ENCODE results near the gene KCTD14. TPM values are rescaled to one million over a fixed set of nuclear protein-coding genes. Genes with fewer than 3 reads are reported as not detected.

Gene KCTD14
- total and polyA plus RNA-seq, 9 of the 15 experiments (the other 6 are each of a cell fraction or from before 2014, with no cell fraction given) = 0.04 to 0.30 (median 0.11) TPM; not detected in 2

GRCh38 chr11:78034623-78035022, 11.5 kb upstream of the KCTD14 start (continued):
- TF ChIP-seq, protein P1, sequence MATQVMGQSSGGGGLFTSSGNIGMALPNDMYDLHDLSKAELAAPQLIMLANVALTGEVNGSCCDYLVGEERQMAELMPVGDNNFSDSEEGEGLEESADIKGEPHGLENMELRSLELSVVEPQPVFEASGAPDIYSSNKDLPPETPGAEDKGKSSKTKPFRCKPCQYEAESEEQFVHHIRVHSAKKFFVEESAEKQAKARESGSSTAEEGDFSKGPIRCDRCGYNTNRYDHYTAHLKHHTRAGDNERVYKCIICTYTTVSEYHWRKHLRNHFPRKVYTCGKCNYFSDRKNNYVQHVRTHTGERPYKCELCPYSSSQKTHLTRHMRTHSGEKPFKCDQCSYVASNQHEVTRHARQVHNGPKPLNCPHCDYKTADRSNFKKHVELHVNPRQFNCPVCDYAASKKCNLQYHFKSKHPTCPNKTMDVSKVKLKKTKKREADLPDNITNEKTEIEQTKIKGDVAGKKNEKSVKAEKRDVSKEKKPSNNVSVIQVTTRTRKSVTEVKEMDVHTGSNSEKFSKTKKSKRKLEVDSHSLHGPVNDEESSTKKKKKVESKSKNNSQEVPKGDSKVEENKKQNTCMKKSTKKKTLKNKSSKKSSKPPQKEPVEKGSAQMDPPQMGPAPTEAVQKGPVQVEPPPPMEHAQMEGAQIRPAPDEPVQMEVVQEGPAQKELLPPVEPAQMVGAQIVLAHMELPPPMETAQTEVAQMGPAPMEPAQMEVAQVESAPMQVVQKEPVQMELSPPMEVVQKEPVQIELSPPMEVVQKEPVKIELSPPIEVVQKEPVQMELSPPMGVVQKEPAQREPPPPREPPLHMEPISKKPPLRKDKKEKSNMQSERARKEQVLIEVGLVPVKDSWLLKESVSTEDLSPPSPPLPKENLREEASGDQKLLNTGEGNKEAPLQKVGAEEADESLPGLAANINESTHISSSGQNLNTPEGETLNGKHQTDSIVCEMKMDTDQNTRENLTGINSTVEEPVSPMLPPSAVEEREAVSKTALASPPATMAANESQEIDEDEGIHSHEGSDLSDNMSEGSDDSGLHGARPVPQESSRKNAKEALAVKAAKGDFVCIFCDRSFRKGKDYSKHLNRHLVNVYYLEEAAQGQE (IDR thresholded peaks at IDR 0.05; ENCODE audit: borderline replicate concordance) = peak; percentile 32; the same call in 1 of the 2 replicates
- TF ChIP-seq, protein P1 (CRISPR knock-in tag; IDR thresholded peaks at IDR 0.05; ENCODE audit: low read depth) = no peak
- TF ChIP-seq KDM1A (IDR thresholded peaks at IDR 0.05) (peak in 1 of 2 experiments; percentile 2; a peak in 1 of 4 replicates), YY1 (IDR thresholded peaks at IDR 0.05; ENCODE audit: borderline replicate concordance in 1 of 3, control insufficient read depth in 1 of 3, extremely low read depth in 1 of 3, insufficient read depth in 3 of 3, insufficient read length in 1 of 3, insufficient replicate concordance in 2 of 3, low read depth in 1 of 3, low read length in 2 of 3) (no peak), MTF1 (CRISPR knock-in tag; IDR thresholded peaks at IDR 0.05; ENCODE audit: borderline replicate concordance) (no peak), NFE2 (IDR thresholded peaks at IDR 0.05; ENCODE audit: low read depth) (peak; percentile 58), NR3C1 (CRISPR knock-in tag; IDR thresholded peaks at IDR 0.05) (no peak), PRPF4 (IDR thresholded peaks at IDR 0.05; ENCODE audit: insufficient read depth, low read depth, low read length, poor library complexity, severe bottlenecking) (no peak)
- TF ChIP-seq, protein P2, sequence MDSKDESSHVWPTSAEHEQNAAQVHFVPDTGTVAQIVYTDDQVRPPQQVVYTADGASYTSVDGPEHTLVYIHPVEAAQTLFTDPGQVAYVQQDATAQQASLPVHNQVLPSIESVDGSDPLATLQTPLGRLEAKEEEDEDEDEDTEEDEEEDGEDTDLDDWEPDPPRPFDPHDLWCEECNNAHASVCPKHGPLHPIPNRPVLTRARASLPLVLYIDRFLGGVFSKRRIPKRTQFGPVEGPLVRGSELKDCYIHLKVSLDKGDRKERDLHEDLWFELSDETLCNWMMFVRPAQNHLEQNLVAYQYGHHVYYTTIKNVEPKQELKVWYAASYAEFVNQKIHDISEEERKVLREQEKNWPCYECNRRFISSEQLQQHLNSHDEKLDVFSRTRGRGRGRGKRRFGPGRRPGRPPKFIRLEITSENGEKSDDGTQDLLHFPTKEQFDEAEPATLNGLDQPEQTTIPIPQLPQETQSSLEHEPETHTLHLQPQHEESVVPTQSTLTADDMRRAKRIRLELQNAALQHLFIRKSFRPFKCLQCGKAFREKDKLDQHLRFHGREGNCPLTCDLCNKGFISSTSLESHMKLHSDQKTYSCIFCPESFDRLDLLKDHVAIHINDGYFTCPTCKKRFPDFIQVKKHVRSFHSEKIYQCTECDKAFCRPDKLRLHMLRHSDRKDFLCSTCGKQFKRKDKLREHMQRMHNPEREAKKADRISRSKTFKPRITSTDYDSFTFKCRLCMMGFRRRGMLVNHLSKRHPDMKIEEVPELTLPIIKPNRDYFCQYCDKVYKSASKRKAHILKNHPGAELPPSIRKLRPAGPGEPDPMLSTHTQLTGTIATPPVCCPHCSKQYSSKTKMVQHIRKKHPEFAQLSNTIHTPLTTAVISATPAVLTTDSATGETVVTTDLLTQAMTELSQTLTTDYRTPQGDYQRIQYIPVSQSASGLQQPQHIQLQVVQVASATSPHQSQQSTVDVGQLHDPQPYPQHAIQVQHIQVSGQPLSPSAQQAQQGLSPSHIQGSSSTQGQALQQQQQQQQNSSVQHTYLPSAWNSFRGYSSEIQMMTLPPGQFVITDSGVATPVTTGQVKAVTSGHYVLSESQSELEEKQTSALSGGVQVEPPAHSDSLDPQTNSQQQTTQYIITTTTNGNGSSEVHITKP (IDR thresholded peaks at IDR 0.05; ENCODE audit: partially characterized antibody) = peak; percentile 18
